GM20431 (cell line): ENCODE data around the gene ZNF205.
"Not testable (repeated sequence)": the region's sequence is repeated elsewhere in the genome, so short reads cannot be mapped to it uniquely, and the experiment has no call there.

ENCODE experiments used
- in situ Hi-C: fragments of 300-500 bp; cut with MseI, MboI; formaldehyde crosslinking; loops from one replicate; pipeline ENCODE4 v1.15.0; 2020; ENCODE audit warnings: low sequenced_read_pairs; ENCODE audit not compliant: unreplicated experiment

ZNF205 gene

GRCh38 chr16:3164121-3164991, 52.0 kb downstream of the ZNF205 start:
- in situ Hi-C loops = no loop called here

- in situ Hi-C loops = no loop called here
Measured at GRCh38 chr16:3165111-3165822, 52.9 kb downstream of the ZNF205 start.

GRCh38 chr16:3166505-3166886, 54.1 kb downstream of the ZNF205 start:
- in situ Hi-C loops = no loop called here

GRCh38 chr16:3168729-3169128, 56.3 kb downstream of the ZNF205 start:
- in situ Hi-C loops = not testable (repeated sequence)
